RWPE2 (cell line): Measurements from ENCODE around the gene NUP210.

Source experiments
- ATAC-seq: fragments of 200-7000 bp; cut with Tn5 transposase; 3 replicates; pipeline ENCODE4 v1.9.1; 2021; ENCODE audit warnings: low read depth
- DNase-seq: peaks from one replicate; pipeline ENCODE4 v3.0.0-alpha.2; 2020; ENCODE audit warnings: low spot score
- H3K27ac ChIP-seq: fragments of 450-650 bp; 2 replicates; pipeline ENCODE4 v1.5.1; 2017; ENCODE audit warnings: mild to moderate bottlenecking; ENCODE audit not compliant: poor library complexity, severe bottlenecking
- H3K27me3 ChIP-seq: fragments of 250-450 bp; sonication (Bioruptor Pico); 2 replicates; pipeline ENCODE4 v1.5.1; 2021; ENCODE audit warnings: mild to moderate bottlenecking, moderate library complexity; ENCODE audit not compliant: insufficient read depth, poor library complexity, severe bottlenecking
- H3K36me3 ChIP-seq: fragments of 250-450 bp; sonication (Bioruptor Pico); 2 replicates; pipeline ENCODE4 v1.5.1; 2020; ENCODE audit warnings: low read depth, mild to moderate bottlenecking, moderate library complexity
- H3K4me1 ChIP-seq: fragments of 250-450 bp; sonication (Bioruptor Pico); 2 replicates; pipeline ENCODE4 v1.5.1; 2021; ENCODE audit warnings: mild to moderate bottlenecking, moderate library complexity; ENCODE audit not compliant: insufficient read depth, poor library complexity, severe bottlenecking
- H3K4me3 ChIP-seq: fragments of 250-450 bp; sonication (Bioruptor Pico); 2 replicates; pipeline ENCODE4 v1.5.1; 2021; ENCODE audit warnings: mild to moderate bottlenecking, moderate library complexity; ENCODE audit not compliant: severe bottlenecking
- H3K9me3 ChIP-seq: fragments of 250-450 bp; sonication (Bioruptor Pico); 2 replicates; pipeline ENCODE4 v1.5.1; 2021; ENCODE audit warnings: mild to moderate bottlenecking, moderate library complexity; ENCODE audit not compliant: severe bottlenecking
- TF ChIP-seq, protein P1 (sequence below): fragments of 450-650 bp; IDR thresholded peaks from one replicate; pipeline ENCODE4 v1.5.1; 2017; ENCODE audit warnings: mild to moderate bottlenecking, moderate library complexity; ENCODE audit not compliant: poor library complexity, severe bottlenecking

The NUP210 gene

DNA sequence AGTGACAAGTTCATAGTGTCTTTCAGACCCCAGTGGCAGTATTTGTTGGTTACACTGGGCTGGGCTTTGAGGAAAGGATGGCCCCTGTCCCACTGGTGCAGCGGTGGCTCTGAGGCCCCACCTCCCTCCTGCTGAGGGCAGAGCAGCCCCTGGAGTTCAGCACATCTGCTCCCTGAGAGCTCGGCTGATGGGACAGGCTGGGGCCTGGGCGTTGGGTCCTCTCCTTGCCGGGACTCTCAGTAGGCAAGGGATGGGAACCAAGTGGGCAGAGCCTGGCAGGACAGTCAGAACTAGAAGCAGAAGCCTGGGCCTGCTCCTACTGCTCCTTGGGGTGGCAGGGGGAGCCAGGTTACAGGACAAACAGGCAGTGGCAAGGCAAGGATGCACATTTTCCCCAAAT, 114.5 kb downstream of the NUP210 start:
- Histone ChIP-seq H3K36me3 (no peaks in the 10 kb centered on the region), H3K27ac (no peak overlapping the region), H3K4me1 (no peaks in the 10 kb centered on the region), H3K4me3 (no peak overlapping the region), H3K27me3 (no peaks in the 10 kb centered on the region), H3K9me3 (no peaks in the 10 kb centered on the region)
- DNase-seq (peak; percentile 43), ATAC-seq (no peak)
- TF ChIP-seq, protein P1, sequence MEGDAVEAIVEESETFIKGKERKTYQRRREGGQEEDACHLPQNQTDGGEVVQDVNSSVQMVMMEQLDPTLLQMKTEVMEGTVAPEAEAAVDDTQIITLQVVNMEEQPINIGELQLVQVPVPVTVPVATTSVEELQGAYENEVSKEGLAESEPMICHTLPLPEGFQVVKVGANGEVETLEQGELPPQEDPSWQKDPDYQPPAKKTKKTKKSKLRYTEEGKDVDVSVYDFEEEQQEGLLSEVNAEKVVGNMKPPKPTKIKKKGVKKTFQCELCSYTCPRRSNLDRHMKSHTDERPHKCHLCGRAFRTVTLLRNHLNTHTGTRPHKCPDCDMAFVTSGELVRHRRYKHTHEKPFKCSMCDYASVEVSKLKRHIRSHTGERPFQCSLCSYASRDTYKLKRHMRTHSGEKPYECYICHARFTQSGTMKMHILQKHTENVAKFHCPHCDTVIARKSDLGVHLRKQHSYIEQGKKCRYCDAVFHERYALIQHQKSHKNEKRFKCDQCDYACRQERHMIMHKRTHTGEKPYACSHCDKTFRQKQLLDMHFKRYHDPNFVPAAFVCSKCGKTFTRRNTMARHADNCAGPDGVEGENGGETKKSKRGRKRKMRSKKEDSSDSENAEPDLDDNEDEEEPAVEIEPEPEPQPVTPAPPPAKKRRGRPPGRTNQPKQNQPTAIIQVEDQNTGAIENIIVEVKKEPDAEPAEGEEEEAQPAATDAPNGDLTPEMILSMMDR, result no peak

DNA sequence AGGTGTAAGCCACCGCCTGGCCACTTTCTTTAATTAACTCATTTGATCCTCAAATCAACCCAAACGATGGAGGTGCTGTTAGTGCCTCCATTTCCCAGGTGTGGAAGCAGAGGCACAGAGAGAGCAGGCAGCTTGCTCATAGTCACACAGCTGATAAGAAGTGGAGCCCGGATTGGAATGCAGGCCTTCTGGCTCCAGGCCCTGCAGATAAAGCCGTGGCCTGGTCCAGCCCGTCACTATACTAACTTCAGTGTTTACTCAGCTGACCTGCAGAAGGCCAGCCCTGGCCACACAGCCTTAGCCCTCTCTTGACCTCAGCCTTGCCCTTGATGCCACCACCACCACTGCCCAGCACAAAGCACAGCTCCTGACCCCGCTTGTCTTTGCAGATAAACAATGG, 116.7 kb downstream of the NUP210 start:
- ATAC-seq (no peak), DNase-seq (peak; percentile 24)
- H3K4me3 ChIP-seq, result no peak overlapping the region
- no peaks in the 10 kb centered on the region for H3K36me3 ChIP-seq
- no peaks in the 10 kb centered on the region for H3K4me1 ChIP-seq
- TF ChIP-seq, protein P1, result no peak
- no peaks in the 10 kb centered on the region for H3K9me3 ChIP-seq
- no peak overlapping the region for H3K27ac ChIP-seq
- no peaks in the 10 kb centered on the region for H3K27me3 ChIP-seq

DNA sequence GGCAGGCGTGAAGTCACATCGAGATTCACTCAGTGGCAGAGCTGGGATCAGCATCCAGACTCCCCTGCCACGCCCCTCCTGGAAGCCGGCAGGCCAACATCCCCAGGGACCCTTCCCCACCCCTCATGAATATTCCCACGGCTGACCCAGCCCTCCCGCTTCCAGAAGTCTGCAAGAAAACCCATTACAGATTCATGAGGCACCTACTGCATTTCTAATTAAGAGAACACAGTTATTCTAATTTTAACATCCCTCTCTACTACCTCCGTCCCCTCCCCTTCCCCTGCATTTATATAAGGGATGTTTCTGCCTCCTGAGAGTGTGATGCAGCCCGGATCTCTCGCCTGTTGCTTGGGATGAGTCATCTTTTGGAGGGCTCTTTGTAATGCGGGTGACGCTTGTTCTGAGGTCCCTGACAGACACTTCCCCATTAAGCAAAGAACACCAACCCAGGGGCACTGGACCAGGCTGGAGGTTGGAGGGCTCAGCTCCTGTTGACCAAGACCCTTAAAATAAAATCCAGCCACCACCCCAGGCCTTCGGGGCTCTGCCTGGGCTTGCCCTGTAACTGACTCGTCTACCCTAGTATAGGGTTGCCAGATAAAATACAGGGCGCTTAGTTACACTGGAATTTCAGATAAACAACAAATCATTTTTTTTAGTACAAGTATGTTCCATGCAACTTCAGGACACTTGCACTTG, 118.7 kb downstream of the NUP210 start:
- Histone ChIP-seq H3K4me1 (no peaks in the 10 kb centered on the region), H3K27me3 (no peaks in the 10 kb centered on the region), H3K36me3 (no peaks in the 10 kb centered on the region), H3K9me3 (no peaks in the 10 kb centered on the region), H3K27ac (no peak overlapping the region), H3K4me3 (no peak overlapping the region)
- TF ChIP-seq, protein P1, result no peak
- ATAC-seq, result peak; percentile 80
- DNase-seq, result peak; percentile 23

DNA sequence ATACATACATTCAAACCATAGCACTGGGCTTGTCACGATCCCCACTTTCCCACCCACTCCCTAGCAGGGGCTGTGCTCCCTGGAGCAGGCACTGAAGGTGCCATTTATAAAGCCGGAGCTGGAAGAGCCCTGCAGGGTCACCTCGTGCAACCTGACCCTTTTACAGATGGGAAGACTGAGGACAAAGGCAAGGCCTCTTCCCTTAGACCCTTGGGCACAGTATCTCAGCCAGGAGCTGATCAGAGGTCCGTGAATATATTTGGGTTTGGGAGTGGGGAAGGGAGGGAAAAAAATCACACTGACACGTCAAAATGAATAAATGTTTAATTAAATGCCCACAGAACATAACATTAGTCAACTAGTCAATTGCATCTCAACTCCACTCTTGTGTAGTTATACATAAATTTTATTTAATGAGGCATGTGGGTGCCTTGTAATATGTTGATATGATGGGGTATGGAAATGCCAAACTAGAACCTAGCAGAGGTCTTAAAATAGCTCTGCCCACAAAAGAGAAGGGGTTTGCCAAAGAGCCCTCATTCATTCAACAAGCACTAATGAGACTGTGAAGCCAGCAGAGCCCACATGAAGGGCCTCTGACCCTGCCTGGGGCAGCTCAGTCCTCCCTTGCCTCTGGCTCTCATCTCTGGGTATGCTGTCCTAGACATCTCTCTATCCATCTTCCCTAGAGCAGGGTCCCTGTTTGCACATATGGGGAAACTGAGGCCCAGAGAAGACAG, 119.4 kb downstream of the NUP210 start:
- H3K9me3 ChIP-seq, result no peaks in the 10 kb centered on the region
- DNase-seq (no peak), ATAC-seq (no peak)
- no peak overlapping the region for H3K4me3 ChIP-seq
- TF ChIP-seq, protein P1, result no peak
- H3K4me1 ChIP-seq, result no peaks in the 10 kb centered on the region
- no peaks in the 10 kb centered on the region for H3K36me3 ChIP-seq
- no peaks in the 10 kb centered on the region for H3K27me3 ChIP-seq
- H3K27ac ChIP-seq, result no peak overlapping the region
